ENCODE results near the gene SPATA9. TPM values are rescaled to one million over a fixed set of nuclear protein-coding genes. Genes with fewer than 3 reads are reported as not detected.

The SPATA9 gene
- total and polyA plus RNA-seq, 2 of the 13 experiments (the other 11 are each of a cell fraction or from before 2014, with no cell fraction given): not detected

DNA sequence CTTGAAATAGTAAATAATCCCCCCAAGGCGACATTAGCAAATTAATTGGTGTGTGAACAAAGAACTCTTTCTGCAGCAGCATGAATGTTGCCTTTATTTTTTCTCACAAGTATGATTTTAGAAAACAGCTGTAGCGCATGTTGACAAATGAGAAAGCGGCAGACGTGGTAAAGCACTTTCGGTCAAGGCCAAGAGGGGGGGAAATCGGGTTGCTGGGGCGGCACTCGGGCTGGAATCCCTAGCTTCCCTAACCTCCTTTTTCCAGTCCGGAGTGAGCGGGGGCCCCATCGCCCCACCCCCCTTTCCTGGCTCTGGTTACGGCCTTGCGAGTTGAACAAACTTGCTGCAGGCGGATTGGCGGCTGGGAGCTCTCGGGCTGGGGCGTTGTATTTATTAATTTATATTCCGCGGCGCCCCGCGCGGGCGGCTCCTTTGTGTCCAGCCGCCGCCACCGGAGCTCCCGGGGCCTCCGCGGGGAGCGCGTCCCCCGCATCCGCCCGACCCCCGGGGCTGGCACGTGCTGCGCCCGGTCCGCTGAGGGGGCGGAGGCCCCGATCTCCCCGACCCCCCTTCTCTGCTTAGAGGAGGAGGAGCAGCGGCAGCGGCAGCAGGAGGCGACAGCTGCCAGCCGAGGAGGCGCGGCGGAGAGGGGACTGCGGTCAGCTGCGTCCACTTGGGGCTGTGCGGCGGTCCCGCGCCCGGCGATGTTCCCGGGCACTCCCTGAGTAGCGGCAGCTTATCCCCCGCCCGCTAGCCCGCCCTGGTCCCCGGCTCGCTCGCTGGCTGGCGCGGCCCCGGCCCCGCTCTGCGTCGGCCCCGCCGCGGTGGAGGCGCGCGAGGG lies 48.2 kb upstream of the SPATA9 start, which contains the start of gene RHOBTB3 (continued):
- TF ChIP-seq, protein P1, sequence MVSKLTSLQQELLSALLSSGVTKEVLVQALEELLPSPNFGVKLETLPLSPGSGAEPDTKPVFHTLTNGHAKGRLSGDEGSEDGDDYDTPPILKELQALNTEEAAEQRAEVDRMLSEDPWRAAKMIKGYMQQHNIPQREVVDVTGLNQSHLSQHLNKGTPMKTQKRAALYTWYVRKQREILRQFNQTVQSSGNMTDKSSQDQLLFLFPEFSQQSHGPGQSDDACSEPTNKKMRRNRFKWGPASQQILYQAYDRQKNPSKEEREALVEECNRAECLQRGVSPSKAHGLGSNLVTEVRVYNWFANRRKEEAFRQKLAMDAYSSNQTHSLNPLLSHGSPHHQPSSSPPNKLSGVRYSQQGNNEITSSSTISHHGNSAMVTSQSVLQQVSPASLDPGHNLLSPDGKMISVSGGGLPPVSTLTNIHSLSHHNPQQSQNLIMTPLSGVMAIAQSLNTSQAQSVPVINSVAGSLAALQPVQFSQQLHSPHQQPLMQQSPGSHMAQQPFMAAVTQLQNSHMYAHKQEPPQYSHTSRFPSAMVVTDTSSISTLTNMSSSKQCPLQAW (CRISPR knock-in tag; IDR thresholded peaks at IDR 0.05): no peak
- TF ChIP-seq ZBTB8A (CRISPR knock-in tag; IDR thresholded peaks at IDR 0.05; ENCODE audit: borderline replicate concordance, low read depth) (0 out of 2 replicates have a peak, but pooled peaks have one; percentile 8), HCFC1 (IDR thresholded peaks at IDR 0.05; ENCODE audit: low read depth, low read length) (no peak), ZNF30 (CRISPR knock-in tag; IDR thresholded peaks at IDR 0.05) (no peak), PCBP2 (optimal IDR thresholded peaks at IDR 0.05; ENCODE audit: low read depth, low read length, poor library complexity, severe bottlenecking) (no peak), ZNF749 (CRISPR knock-in tag; IDR thresholded peaks at IDR 0.05; ENCODE audit: borderline replicate concordance) (no peak), TRIM24 (CRISPR knock-in tag; IDR thresholded peaks at IDR 0.05) (no peak), TARDBP (CRISPR knock-in tag; IDR thresholded peaks at IDR 0.05) (0 out of 2 replicates have a peak, but pooled peaks have one; percentile 7), ZNF766 (CRISPR knock-in tag; IDR thresholded peaks at IDR 0.05; ENCODE audit: borderline replicate concordance) (no peak), ZSCAN12 (CRISPR knock-in tag; IDR thresholded peaks at IDR 0.05) (no peak), REXO4 (CRISPR knock-in tag; IDR thresholded peaks at IDR 0.05; ENCODE audit: borderline replicate concordance) (no peak), ATRX (CRISPR knock-in tag; IDR thresholded peaks at IDR 0.05; ENCODE audit: borderline replicate concordance) (no peak), NFRKB (IDR thresholded peaks at IDR 0.05) (no peak), JDP2 (CRISPR knock-in tag; IDR thresholded peaks at IDR 0.05; ENCODE audit: borderline replicate concordance) (no peak), SP2 (CRISPR knock-in tag; IDR thresholded peaks at IDR 0.05) (no peak)
- TF ChIP-seq, protein P2, sequence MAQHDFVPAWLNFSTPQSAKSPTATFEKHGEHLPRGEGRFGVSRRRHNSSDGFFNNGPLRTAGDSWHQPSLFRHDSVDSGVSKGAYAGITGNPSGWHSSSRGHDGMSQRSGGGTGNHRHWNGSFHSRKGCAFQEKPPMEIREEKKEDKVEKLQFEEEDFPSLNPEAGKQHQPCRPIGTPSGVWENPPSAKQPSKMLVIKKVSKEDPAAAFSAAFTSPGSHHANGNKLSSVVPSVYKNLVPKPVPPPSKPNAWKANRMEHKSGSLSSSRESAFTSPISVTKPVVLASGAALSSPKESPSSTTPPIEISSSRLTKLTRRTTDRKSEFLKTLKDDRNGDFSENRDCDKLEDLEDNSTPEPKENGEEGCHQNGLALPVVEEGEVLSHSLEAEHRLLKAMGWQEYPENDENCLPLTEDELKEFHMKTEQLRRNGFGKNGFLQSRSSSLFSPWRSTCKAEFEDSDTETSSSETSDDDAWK (CRISPR knock-in tag; IDR thresholded peaks at IDR 0.05): no peak
- TF ChIP-seq, protein P3, sequence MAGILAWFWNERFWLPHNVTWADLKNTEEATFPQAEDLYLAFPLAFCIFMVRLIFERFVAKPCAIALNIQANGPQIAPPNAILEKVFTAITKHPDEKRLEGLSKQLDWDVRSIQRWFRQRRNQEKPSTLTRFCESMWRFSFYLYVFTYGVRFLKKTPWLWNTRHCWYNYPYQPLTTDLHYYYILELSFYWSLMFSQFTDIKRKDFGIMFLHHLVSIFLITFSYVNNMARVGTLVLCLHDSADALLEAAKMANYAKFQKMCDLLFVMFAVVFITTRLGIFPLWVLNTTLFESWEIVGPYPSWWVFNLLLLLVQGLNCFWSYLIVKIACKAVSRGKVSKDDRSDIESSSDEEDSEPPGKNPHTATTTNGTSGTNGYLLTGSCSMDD (CRISPR knock-in tag; IDR thresholded peaks at IDR 0.05): no peak
- TF ChIP-seq, protein P4, sequence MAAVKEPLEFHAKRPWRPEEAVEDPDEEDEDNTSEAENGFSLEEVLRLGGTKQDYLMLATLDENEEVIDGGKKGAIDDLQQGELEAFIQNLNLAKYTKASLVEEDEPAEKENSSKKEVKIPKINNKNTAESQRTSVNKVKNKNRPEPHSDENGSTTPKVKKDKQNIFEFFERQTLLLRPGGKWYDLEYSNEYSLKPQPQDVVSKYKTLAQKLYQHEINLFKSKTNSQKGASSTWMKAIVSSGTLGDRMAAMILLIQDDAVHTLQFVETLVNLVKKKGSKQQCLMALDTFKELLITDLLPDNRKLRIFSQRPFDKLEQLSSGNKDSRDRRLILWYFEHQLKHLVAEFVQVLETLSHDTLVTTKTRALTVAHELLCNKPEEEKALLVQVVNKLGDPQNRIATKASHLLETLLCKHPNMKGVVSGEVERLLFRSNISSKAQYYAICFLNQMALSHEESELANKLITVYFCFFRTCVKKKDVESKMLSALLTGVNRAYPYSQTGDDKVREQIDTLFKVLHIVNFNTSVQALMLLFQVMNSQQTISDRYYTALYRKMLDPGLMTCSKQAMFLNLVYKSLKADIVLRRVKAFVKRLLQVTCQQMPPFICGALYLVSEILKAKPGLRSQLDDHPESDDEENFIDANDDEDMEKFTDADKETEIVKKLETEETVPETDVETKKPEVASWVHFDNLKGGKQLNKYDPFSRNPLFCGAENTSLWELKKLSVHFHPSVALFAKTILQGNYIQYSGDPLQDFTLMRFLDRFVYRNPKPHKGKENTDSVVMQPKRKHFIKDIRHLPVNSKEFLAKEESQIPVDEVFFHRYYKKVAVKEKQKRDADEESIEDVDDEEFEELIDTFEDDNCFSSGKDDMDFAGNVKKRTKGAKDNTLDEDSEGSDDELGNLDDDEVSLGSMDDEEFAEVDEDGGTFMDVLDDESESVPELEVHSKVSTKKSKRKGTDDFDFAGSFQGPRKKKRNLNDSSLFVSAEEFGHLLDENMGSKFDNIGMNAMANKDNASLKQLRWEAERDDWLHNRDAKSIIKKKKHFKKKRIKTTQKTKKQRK (IDR thresholded peaks at IDR 0.05; ENCODE audit: low read length): no peak
- TF ChIP-seq, protein P5, sequence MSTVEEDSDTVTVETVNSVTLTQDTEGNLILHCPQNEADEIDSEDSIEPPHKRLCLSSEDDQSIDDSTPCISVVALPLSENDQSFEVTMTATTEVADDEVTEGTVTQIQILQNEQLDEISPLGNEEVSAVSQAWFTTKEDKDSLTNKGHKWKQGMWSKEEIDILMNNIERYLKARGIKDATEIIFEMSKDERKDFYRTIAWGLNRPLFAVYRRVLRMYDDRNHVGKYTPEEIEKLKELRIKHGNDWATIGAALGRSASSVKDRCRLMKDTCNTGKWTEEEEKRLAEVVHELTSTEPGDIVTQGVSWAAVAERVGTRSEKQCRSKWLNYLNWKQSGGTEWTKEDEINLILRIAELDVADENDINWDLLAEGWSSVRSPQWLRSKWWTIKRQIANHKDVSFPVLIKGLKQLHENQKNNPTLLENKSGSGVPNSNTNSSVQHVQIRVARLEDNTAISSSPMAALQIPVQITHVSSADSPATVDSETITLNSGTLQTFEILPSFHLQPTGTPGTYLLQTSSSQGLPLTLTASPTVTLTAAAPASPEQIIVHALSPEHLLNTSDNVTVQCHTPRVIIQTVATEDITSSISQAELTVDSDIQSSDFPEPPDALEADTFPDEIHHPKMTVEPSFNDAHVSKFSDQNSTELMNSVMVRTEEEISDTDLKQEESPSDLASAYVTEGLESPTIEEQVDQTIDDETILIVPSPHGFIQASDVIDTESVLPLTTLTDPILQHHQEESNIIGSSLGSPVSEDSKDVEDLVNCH (CRISPR knock-in tag; IDR thresholded peaks at IDR 0.05): no peak
